HG03108 (cell line): ENCODE measurements around the gene RRP36.

Experiments used
- ATAC-seq: cut with Tn5 transposase; IDR thresholded peaks from one replicate; pipeline ENCODE4 v1.9.1; 2021; ENCODE audit warnings: moderate library complexity; ENCODE audit not compliant: unreplicated experiment

The RRP36 gene

GRCh38 chr6:43060755-43061633, 39.6 kb downstream of the RRP36 start:
- ATAC-seq: no peak

DNA sequence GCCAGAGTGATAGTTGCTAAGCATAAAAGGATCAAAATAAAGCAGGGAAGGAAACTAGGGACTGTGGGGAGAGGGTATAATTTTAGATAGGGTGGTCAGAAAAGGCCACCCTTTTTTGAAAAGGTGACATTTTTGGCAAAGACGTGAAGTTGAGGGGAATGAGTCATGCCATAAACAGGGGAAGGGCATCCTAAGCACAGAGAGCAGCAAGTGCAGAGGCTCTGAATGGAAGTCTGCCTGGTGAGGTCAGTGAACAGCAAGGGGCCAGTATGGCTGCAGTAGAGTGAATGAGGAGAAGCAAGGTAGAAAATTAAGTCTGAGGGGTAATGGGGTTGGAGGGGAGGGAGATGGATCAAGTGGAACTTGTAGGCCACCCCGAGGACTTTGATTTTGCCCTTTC, 40.4 kb downstream of the RRP36 start:
- ATAC-seq: no peak

- no peak for ATAC-seq
These were observed 41.4 kb downstream of the RRP36 start for GRCh38 chr6:43062818-43063217.

- no peak for ATAC-seq
These were observed 48.7 kb downstream of the RRP36 start for GRCh38 chr6:43070028-43070632.

DNA sequence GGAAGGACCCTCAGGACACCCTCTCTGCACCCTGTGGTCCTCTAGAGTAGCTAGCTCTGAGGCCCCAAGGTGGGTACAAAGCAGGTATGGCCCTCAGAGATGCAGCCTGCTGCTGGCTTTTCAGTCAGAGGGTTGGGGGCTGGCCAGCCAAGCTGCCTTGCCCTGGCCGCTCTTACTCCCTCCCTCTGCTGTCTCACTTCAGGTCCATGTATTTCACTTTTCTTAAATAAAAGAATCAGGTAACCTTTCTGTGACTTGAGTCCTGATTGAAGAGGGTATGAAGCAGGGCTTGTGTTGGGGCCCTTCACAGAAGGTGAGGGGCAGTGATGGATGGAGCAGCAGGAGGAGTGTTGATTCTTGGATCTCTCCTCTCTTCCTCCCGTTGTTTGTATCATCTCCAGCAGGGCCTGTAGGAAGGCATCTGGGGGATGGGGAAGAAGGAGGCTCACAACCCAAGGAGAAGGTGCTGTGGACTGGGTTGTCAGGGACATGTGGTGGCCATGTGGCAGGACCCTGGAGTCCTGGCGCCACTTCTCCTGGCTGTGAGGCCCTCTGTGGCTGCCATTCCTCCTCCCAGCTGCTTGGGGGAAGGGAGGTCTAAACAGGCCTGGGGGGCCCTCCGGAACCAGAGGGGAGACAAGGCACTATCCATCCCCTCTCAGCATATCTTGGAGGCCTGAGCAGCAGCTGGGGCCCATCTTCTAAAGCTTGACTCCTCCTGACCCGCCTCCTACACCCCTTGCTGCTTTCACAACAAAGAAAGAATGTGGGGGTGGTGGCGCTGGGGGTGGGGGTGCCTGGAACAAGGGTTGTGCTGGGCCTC, 53.6 kb downstream of the RRP36 start:
- no peak for ATAC-seq

- ATAC-seq: no peak
These were observed 54.4 kb downstream of the RRP36 start, which contains the start of gene PTK7 for GRCh38 chr6:43075670-43076463. Gene PTK7, plus strand, starts transcription at chr6:43076314. Its CDS starts 175 bp downstream, at chr6:43076489.

DNA sequence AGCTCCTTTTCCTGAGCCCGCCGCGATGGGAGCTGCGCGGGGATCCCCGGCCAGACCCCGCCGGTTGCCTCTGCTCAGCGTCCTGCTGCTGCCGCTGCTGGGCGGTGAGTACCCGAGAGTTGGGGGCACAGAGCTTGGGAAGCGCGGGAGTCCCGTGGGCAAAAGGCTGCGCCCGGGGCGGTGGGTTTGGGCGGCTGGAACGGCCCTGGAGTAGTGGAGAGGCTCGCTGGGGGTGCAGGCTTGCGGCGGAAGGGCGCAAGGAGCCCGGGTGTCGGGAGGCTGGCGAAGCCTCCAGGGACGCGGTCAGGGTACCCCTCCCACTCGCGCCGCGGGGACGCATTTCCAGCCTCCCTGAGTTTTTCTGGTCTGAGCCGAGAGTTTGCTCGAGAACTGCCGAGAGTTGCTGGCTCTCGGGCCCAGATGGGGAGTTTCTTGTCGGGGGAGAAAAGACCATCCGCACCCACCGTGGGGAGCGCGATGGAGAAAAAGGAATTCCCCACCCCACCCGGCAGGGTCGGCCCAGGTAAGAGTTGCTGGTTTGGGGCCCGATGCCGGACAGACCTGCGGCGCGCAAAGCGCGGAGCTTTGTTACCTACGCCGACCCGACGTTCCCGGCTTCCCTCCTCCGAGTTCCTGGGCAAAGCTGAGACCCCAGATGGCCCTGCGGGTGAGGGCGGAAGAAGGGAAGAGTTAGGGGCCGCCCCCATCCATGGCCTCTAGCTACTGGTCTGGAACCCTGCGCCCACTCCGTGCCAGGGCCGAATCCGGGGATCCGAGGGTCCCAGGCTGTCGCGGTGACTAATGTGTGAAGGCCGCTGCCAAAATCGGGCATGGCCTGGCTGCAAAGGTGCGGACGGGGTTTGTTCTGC, 55.3 kb downstream of the RRP36 start:
- ATAC-seq: no peak

- ATAC-seq: no peak
These were observed 55.9 kb downstream of the RRP36 start for GRCh38 chr6:43077333-43077809.

GRCh38 chr6:43077981-43078511, 56.6 kb downstream of the RRP36 start:
- no peak for ATAC-seq

DNA sequence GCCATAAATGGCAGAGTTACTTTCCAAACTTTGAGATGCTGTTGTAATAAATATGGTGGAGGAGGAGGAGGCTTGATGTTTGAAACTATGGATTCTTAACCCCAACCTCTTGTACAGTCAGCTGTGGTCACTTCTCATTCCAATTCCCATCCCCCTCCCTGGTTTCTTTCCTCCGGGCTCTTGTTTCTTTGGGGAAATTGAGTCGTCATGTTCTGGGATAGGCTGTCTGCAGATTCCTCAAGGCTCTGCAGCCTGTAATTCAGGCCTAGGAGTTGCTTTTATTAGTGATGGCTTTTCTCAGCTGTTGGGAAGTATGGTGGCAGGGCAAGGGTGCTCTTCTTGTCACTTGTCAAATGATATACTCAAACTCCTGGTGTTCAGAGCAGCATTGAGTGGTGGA, 57.3 kb downstream of the RRP36 start:
- no peak for ATAC-seq
